Mesendoderm (in vitro differentiated cells): ENCODE results near the gene TMEM98.

ENCODE experiments used
- DNase-seq: peaks from one replicate; pipeline ENCODE4 v3.0.0; 2013
- H2AK5ac ChIP-seq: 2 replicates; pipeline ENCODE4 v1.6.1; 2013; ENCODE audit warnings: low read length, inconsistent platforms
- H2BK120ac ChIP-seq: 2 replicates; pipeline ENCODE4 v1.6.1; 2013; ENCODE audit warnings: low read depth, mild to moderate bottlenecking, low read length, moderate library complexity, mixed read lengths
- H2BK15ac ChIP-seq: replicated peaks from 2 replicates; pipeline ENCODE4 v1.6.1; 2013; ENCODE audit warnings: low read depth, mild to moderate bottlenecking, moderate library complexity
- H2BK5ac ChIP-seq: 2 replicates; pipeline ENCODE4 v1.6.1; 2013; ENCODE audit warnings: low read length, inconsistent platforms
- H3K18ac ChIP-seq: 2 replicates; pipeline ENCODE4 v1.6.1; 2013; ENCODE audit warnings: mild to moderate bottlenecking, low read length, mixed read lengths
- H3K23ac ChIP-seq: one replicate; pipeline ENCODE4 v1.6.1; 2013; ENCODE audit warnings: low read length
- H3K27ac ChIP-seq: 2 replicates; pipeline ENCODE4 v1.5.1; 2013; ENCODE audit warnings: low read depth, mild to moderate bottlenecking, inconsistent platforms, low read length, moderate library complexity
- H3K27me3 ChIP-seq: 2 replicates; pipeline ENCODE4 v1.6.1; 2013; ENCODE audit warnings: low read length, control low read depth, mild to moderate bottlenecking, inconsistent platforms; ENCODE audit not compliant: insufficient read depth, poor library complexity
- H3K36me3 ChIP-seq: 2 replicates; pipeline ENCODE4 v1.6.1; 2013; ENCODE audit warnings: low read length, inconsistent platforms; ENCODE audit not compliant: control insufficient read depth, insufficient read depth
- H3K4ac ChIP-seq: one replicate; pipeline ENCODE4 v1.6.1; 2013; ENCODE audit warnings: low read depth, mild to moderate bottlenecking, low read length, moderate library complexity
- H3K4me1 ChIP-seq: 2 replicates; pipeline ENCODE4 v1.6.1; 2013; ENCODE audit warnings: low read depth, low read length, inconsistent platforms; ENCODE audit not compliant: control insufficient read depth
- H3K4me2 ChIP-seq: 2 replicates; pipeline ENCODE4 v1.6.1; 2013; ENCODE audit warnings: low read length
- H3K4me3 ChIP-seq: 2 replicates; pipeline ENCODE4 v1.5.1; 2013; ENCODE audit warnings: mild to moderate bottlenecking, low read length
- H3K56ac ChIP-seq: one replicate; pipeline ENCODE4 v1.6.1; 2013; ENCODE audit warnings: low read length
- H3K79me1 ChIP-seq: 2 replicates; pipeline ENCODE4 v1.6.1; 2013; ENCODE audit warnings: low read length, inconsistent platforms
- H3K79me2 ChIP-seq: 2 replicates; pipeline ENCODE4 v1.6.1; 2013; ENCODE audit warnings: mild to moderate bottlenecking, low read length; ENCODE audit not compliant: control insufficient read depth, insufficient read depth
- H3K9ac ChIP-seq: 2 replicates; pipeline ENCODE4 v1.6.1; 2013; ENCODE audit warnings: low read length, inconsistent platforms
- H4K5ac ChIP-seq: one replicate; pipeline ENCODE4 v1.6.1; 2013; ENCODE audit warnings: low read length
- H4K8ac ChIP-seq: one replicate; pipeline ENCODE4 v1.6.1; 2013; ENCODE audit warnings: low read depth, mild to moderate bottlenecking, control low read depth, low read length, moderate library complexity
- WGBS: extraction: QIAGEN DNeasy Blood & Tissue Kit; methylation state at CpG from one replicate; pipeline ENCODE4 v1.1.7; 2013; ENCODE audit warnings: low lambda C conversion rate, missing lambda C conversion rate; ENCODE audit not compliant: insufficient coverage; ENCODE audit errors: extremely low coverage; 5-methylcytosine and 5-hydroxymethylcytosine counted together

Gene TMEM98

DNA sequence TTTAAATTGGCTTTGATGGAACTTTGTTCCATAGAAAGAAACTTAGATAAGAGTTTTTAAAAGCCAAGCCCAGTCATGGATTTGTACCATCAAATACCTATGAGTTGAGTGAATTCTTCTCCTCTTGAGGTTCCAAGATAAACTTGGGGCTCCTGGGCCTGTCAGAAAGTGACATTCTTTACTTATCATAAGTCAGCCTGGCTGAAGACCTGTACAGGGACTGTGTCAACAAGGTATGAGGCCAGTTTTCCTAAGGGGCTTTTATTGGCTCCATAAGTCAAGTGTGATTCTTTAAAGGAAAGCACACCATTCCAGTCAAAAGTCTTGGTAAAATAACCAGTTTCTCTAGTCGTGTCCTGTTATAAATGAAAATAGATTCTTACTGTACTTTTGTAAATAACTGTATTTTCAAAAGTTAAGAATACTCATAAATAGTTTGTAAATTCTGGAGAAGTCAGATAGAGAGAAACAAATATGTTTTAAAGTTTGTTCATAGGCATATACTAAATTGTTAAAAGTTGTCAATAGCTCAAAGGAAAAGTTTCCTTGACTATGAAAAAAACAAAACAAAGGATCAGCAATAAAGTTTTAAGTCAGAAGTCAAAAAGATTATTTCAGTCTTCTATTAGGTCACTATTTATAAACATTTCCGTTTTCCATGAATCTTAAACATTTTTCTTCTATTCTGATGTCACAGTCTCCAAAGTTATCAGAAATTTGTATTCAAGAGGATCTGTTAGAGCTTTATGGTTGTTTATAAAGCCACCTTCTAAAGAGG, 28.5 kb upstream of the TMEM98 start:
- Histone ChIP-seq H3K79me2 (no peaks in the 10 kb centered on the region), H3K79me1 (no peaks in the 10 kb centered on the region), H4K5ac (no peak overlapping the region), H3K18ac (no peak overlapping the region), H4K8ac (no peak overlapping the region), H3K27ac (no peak overlapping the region), H3K23ac (no peak overlapping the region), H3K4me1 (no peaks in the 10 kb centered on the region), H3K9ac (no peak overlapping the region), H3K4me3 (no peak overlapping the region), H2BK5ac (no peak overlapping the region), H3K27me3 (no peaks in the 10 kb centered on the region), H3K4ac (no peak overlapping the region), H3K4me2 (no peak overlapping the region), H2AK5ac (no peak overlapping the region), H3K56ac (no peak overlapping the region), H3K36me3 (no peaks in the 10 kb centered on the region), H2BK120ac (no peak overlapping the region), H2BK15ac (no peak overlapping the region)
- DNase-seq: no peak
- no CpG with 5 or more reads among the region's 2 CpGs for WGBS

DNA sequence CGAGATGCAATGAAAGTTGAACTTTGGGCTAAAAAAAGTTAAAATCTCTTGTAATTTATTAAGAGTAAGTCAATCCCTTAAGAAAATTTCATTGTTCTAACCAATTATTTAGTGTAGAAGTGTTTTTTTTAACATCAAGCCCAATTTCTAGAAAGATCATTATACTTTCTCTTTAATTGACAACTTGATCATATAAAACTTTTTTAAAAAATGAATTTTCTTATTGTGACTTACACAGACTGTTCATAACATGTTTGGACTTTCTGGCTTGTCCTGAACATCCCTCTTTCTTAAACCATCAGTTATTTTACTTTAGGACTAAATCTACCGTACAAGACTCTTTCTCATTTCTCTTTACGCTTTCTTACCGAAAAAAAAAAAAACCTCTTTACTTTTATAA, 26.2 kb upstream of the TMEM98 start:
- no peak overlapping the region for H2BK120ac ChIP-seq
- H2BK15ac ChIP-seq: no peak overlapping the region
- H3K27me3 ChIP-seq: no peaks in the 10 kb centered on the region
- H3K18ac ChIP-seq: no peak overlapping the region
- 100% methylated on average over 3 of the region's 4 CpGs for WGBS
- H3K79me2 ChIP-seq: no peaks in the 10 kb centered on the region
- H3K4me3 ChIP-seq: no peak overlapping the region
- H3K4me1 ChIP-seq: no peaks in the 10 kb centered on the region
- H3K9ac ChIP-seq: no peak overlapping the region
- no peak overlapping the region for H2BK5ac ChIP-seq
- no peaks in the 10 kb centered on the region for H3K79me1 ChIP-seq
- no peak overlapping the region for H3K56ac ChIP-seq
- H4K5ac ChIP-seq: no peak overlapping the region
- H2AK5ac ChIP-seq: no peak overlapping the region
- H3K23ac ChIP-seq: no peak overlapping the region
- no peak overlapping the region for H3K4ac ChIP-seq
- DNase-seq: no peak
- no peak overlapping the region for H4K8ac ChIP-seq
- no peaks in the 10 kb centered on the region for H3K36me3 ChIP-seq
- H3K4me2 ChIP-seq: no peak overlapping the region
- no peak overlapping the region for H3K27ac ChIP-seq

DNA sequence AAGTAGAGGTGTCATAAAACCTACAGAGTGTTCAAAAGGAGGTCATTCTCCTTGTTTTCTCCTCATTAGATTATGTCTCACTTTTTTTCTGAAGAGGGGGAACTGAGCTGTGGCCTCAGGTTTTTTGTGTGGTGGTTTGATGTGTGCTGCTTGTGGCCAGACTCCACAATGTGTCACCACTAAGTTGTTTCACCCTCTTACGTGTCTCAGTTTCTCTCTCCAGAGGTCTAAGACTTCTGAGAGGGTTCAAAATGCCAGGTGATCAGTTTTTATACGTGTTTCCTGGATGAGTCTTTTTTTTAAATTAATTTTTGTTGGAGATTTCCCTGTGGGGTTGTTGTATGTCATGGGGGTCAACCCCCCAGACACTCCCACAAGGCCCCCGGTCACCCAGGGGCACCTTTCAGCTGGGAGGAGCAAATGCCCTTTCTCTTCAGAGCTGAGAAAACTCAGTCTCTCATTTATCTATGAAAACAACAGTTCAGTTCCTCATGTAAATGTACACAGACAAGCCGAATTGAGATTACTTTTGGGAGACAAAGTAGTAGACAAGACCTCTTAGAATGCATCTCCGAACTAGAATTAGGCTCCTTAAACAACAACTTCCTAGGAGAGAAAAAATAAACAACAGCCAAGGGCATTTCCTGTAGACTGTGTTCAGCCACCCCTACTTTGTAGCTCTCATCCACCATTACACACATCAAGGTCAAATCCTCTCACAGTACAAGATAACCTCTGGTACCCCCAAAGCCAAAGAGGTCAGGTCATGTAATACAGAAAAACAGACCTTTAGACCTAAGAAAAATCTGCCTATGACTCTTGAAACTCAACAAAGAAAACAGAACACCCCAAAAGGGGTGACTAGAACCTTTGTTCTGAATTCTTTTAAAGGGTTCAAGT, 23.9 kb upstream of the TMEM98 start:
- Histone ChIP-seq H3K79me1 (no peaks in the 10 kb centered on the region), H3K4me2 (no peak overlapping the region), H2AK5ac (no peak overlapping the region), H3K18ac (no peak overlapping the region), H2BK5ac (no peak overlapping the region), H3K23ac (no peak overlapping the region), H3K4ac (no peak overlapping the region), H2BK15ac (no peak overlapping the region), H3K27me3 (no peaks in the 10 kb centered on the region), H3K36me3 (no peaks in the 10 kb centered on the region), H3K27ac (no peak overlapping the region), H4K5ac (no peak overlapping the region), H3K56ac (no peak overlapping the region), H3K4me3 (no peak overlapping the region), H3K9ac (no peak overlapping the region), H4K8ac (no peak overlapping the region), H3K4me1 (no peaks in the 10 kb centered on the region), H3K79me2 (no peaks in the 10 kb centered on the region), H2BK120ac (no peak overlapping the region)
- WGBS: no CpG with 5 or more reads among the region's 5 CpGs
- no peak for DNase-seq

DNA sequence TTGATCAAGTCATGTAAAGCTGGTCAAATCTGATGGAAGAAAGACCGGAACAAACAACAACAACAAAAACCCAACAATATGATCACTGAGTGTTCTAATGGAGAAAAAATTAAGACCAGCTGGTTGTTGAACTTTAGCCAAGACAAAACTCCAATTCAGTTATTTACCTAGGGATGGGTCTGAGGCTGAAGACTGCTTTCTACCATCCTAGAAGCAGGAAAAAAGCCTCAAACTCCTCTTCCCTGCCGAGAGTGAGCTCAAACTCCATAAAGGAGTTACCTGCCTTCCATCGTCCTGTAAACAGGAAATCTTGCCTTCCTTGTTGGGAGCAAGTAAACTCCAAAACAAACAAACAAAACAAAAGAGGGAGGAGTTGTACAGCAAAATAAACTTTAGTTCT, 23.1 kb upstream of the TMEM98 start:
- H3K36me3 ChIP-seq: no peaks in the 10 kb centered on the region
- no peak overlapping the region for H3K4ac ChIP-seq
- no peak overlapping the region for H2AK5ac ChIP-seq
- H3K56ac ChIP-seq: no peak overlapping the region
- no peak overlapping the region for H3K18ac ChIP-seq
- H3K23ac ChIP-seq: no peak overlapping the region
- no peak overlapping the region for H3K27ac ChIP-seq
- H2BK5ac ChIP-seq: no peak overlapping the region
- no peak for DNase-seq
- H4K8ac ChIP-seq: no peak overlapping the region
- no peak overlapping the region for H2BK120ac ChIP-seq
- H2BK15ac ChIP-seq: no peak overlapping the region
- no peaks in the 10 kb centered on the region for H3K79me1 ChIP-seq
- no peaks in the 10 kb centered on the region for H3K79me2 ChIP-seq
- H4K5ac ChIP-seq: no peak overlapping the region
- no peaks in the 10 kb centered on the region for H3K27me3 ChIP-seq
- H3K4me1 ChIP-seq: no peaks in the 10 kb centered on the region
- H3K4me2 ChIP-seq: no peak overlapping the region
- no peak overlapping the region for H3K4me3 ChIP-seq
- WGBS: no CpG with 5 or more reads among the region's 3 CpGs
- no peak overlapping the region for H3K9ac ChIP-seq

DNA sequence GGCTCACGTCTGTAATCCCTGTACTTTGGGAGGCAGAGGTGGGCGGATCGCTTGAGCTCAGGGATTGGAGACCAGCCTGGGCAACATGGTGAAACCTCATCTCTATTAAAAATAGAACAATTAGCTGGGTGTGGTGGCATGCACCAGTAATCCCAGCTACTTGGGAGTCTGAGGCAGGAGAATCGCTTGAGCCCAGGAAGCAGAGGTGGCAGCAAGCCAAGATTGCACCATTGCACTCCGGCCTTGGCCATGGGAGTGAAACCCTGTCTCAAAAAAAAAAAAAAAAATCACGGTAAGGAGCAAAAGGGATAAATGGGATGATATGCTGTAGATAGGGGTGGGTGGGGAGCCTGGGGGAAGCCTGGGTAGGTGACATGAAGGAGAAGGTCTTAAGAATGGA, 20.4 kb upstream of the TMEM98 start:
- H3K27me3 ChIP-seq: no peaks in the 10 kb centered on the region
- H3K9ac ChIP-seq: no peak overlapping the region
- no peak overlapping the region for H2AK5ac ChIP-seq
- H3K36me3 ChIP-seq: no peaks in the 10 kb centered on the region
- H3K4me1 ChIP-seq: peaks cover 2% of the 10 kb centered on the region
- H2BK120ac ChIP-seq: no peak overlapping the region
- no peak overlapping the region for H2BK15ac ChIP-seq
- H3K4me3 ChIP-seq: no peak overlapping the region
- no peak for DNase-seq
- H3K56ac ChIP-seq: no peak overlapping the region
- H3K18ac ChIP-seq: no peak overlapping the region
- H3K79me1 ChIP-seq: no peaks in the 10 kb centered on the region
- no CpG with 5 or more reads among the region's 6 CpGs for WGBS
- no peak overlapping the region for H3K23ac ChIP-seq
- H4K8ac ChIP-seq: no peak overlapping the region
- H3K79me2 ChIP-seq: no peaks in the 10 kb centered on the region
- H3K27ac ChIP-seq: no peak overlapping the region
- no peak overlapping the region for H3K4ac ChIP-seq
- no peak overlapping the region for H2BK5ac ChIP-seq
- no peak overlapping the region for H3K4me2 ChIP-seq
- H4K5ac ChIP-seq: no peak overlapping the region
